ENCODE results near the gene MOXD1.

Gene MOXD1

GRCh38 chr6:132395015-132395597, 6.2 kb downstream of the MOXD1 start:
- DNase-seq, result no peak
- Histone ChIP-seq H3K9me3 (ENCODE audit: severe bottlenecking) (no peaks in the 10 kb centered on the region), H3K27ac (no peak overlapping the region), H3K4me3 (ENCODE audit: low read depth, low read length) (no peak overlapping the region), H3K27me3 (ENCODE audit: insufficient read depth, low read depth, severe bottlenecking) (peaks cover 60% of the 10 kb centered on the region), H3K36me3 (no peaks in the 10 kb centered on the region)
- TF ChIP-seq, protein P1, sequence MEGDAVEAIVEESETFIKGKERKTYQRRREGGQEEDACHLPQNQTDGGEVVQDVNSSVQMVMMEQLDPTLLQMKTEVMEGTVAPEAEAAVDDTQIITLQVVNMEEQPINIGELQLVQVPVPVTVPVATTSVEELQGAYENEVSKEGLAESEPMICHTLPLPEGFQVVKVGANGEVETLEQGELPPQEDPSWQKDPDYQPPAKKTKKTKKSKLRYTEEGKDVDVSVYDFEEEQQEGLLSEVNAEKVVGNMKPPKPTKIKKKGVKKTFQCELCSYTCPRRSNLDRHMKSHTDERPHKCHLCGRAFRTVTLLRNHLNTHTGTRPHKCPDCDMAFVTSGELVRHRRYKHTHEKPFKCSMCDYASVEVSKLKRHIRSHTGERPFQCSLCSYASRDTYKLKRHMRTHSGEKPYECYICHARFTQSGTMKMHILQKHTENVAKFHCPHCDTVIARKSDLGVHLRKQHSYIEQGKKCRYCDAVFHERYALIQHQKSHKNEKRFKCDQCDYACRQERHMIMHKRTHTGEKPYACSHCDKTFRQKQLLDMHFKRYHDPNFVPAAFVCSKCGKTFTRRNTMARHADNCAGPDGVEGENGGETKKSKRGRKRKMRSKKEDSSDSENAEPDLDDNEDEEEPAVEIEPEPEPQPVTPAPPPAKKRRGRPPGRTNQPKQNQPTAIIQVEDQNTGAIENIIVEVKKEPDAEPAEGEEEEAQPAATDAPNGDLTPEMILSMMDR (IDR thresholded peaks at IDR 0.05; ENCODE audit: low read depth, low read length), result no peak

GRCh38 chr6:132392792-132393191, 8.5 kb downstream of the MOXD1 start:
- DNase-seq, result no peak
- H3K27ac ChIP-seq, result no peak overlapping the region
- peaks cover 39% of the 10 kb centered on the region for H3K27me3 ChIP-seq (ENCODE audit: insufficient read depth, low read depth, severe bottlenecking)
- H3K36me3 ChIP-seq, result no peaks in the 10 kb centered on the region
- no peak overlapping the region for H3K4me3 ChIP-seq (ENCODE audit: low read depth, low read length)
- TF ChIP-seq, protein P1 (IDR thresholded peaks at IDR 0.05; ENCODE audit: low read depth, low read length), result peak; percentile 33; the same call in 1 of the 2 replicates
- H3K9me3 ChIP-seq (ENCODE audit: severe bottlenecking), result no peaks in the 10 kb centered on the region

- Histone ChIP-seq H3K4me3 (ENCODE audit: low read depth, low read length) (no peak overlapping the region), H3K36me3 (no peaks in the 10 kb centered on the region), H3K9me3 (ENCODE audit: severe bottlenecking) (no peaks in the 10 kb centered on the region), H3K27ac (no peak overlapping the region), H3K27me3 (ENCODE audit: insufficient read depth, low read depth, severe bottlenecking) (peaks cover 34% of the 10 kb centered on the region)
- TF ChIP-seq, protein P1 (IDR thresholded peaks at IDR 0.05; ENCODE audit: low read depth, low read length), result no peak
- DNase-seq, result no peak
Observed at GRCh38 chr6:132392270-132392646, 9.0 kb downstream of the MOXD1 start.

DNA sequence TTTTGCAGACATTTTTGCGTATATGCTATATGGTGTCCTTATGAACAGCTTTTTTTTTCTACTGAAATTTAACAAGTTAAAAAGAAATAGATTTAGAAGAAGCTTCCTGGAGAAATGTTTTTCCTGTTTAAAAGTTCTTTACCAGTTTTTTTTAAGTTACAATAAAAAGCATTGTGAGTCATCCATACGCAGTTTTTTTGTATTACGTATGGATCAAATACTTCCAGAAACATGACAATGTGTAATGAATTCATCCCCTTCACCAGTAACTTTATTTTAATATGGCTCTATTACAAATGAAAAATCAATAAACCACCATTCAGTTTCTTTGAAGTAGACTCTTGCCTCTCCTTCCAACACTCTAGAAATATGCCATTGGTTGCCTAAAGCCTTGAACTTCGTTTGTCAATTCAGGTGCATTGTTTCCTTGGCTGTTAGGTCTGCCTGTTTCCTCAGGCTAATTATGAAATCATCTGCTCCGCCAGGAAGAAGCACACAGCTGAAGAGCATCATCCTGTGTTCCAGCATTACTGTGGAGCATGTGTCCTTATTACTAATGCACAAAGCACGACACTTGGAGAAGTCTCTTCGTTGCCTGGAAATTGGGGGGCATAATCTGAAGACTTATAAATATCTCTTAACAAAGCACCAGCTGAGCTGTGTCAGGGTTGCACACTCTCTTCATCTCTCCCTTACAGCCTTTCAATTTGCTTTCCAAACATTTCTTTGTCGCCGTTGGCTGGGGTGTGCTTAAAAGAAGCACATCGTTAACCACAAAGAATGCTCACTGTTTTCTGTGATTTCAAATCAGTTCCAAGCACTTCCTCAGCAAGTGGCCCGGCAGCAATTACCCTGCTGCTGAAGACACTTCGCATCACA, 9.6 kb downstream of the MOXD1 start:
- no peak for DNase-seq
- Histone ChIP-seq H3K27me3 (ENCODE audit: insufficient read depth, low read depth, severe bottlenecking) (peaks cover 28% of the 10 kb centered on the region), H3K4me3 (ENCODE audit: low read depth, low read length) (no peak overlapping the region), H3K36me3 (no peaks in the 10 kb centered on the region), H3K9me3 (ENCODE audit: severe bottlenecking) (no peaks in the 10 kb centered on the region), H3K27ac (no peak overlapping the region)
- TF ChIP-seq, protein P1 (IDR thresholded peaks at IDR 0.05; ENCODE audit: low read depth, low read length), result no peak

DNA sequence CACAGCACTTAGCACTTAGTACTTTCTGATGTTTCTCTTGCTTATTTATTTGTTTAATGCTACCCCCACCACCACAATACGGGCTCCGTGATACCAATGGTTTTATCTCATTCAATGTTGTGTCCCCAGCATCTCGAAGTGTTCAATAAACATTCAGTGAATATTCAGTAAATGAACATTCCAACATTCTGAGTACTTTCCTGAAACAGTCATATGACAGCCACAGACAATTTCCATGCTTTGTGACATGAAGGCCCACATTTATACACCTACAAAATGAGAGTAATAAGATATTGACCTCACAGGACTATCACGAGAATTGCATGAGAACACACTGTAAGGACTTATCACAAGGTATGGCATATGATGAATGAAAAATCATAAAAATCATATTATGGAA, 10.8 kb downstream of the MOXD1 start:
- DNase-seq, result no peak
- Histone ChIP-seq H3K9me3 (ENCODE audit: severe bottlenecking) (no peaks in the 10 kb centered on the region), H3K4me3 (ENCODE audit: low read depth, low read length) (no peak overlapping the region), H3K36me3 (no peaks in the 10 kb centered on the region), H3K27ac (no peak overlapping the region), H3K27me3 (ENCODE audit: insufficient read depth, low read depth, severe bottlenecking) (peaks cover 24% of the 10 kb centered on the region)
- TF ChIP-seq, protein P1 (IDR thresholded peaks at IDR 0.05; ENCODE audit: low read depth, low read length), result no peak
